GM12878 (cell line): Measurements from ENCODE around the gene CFL2. TPM values are rescaled to one million over a fixed set of nuclear protein-coding genes. Genes with fewer than 3 reads are reported as not detected.
A peak's percentile ranks its signal among the peaks of the same experiment; 100 is the strongest.

Source experiments
- ATAC-seq: fragments of 200-7000 bp; cut with Tn5 transposase; 3 replicates; pipeline ENCODE4 v1.9.1; 2020; ENCODE audit warnings: mild to moderate bottlenecking, moderate library complexity
- BruUV-seq: library from RNA; stranded (reverse); fragments of 400-500 nt; replicated peaks from 2 replicates; lab custom pipeline; 2021; lab: Mats Ljungman, UMichigan
- CTCF ChIA-PET: fragments of 300-600 bp; sonication (Branson Sonifier 250); formaldehyde crosslinking; extraction: SDS; loops from one replicate; lab custom pipeline; 2021; ENCODE audit warnings: inconsistent platforms; lab: Yijun Ruan, JAX
- POLR2A ChIA-PET: fragments of 350-600 bp; formaldehyde crosslinking; extraction: SDS; loops from one replicate; lab custom pipeline; 2021; ENCODE audit warnings: inconsistent platforms; lab: Charles Lee
- RAD21 ChIA-PET: fragments of 300-600 bp; sonication (Branson Sonifier 250); formaldehyde crosslinking; loops from one replicate; lab custom pipeline; 2023; ENCODE audit warnings: antibody characterized with exemption; ENCODE audit not compliant: unreplicated experiment; lab: Charles Lee
- SMC1A ChIA-PET: fragments of 300-600 bp; sonication (Branson Sonifier 250); formaldehyde crosslinking; loops from one replicate; lab custom pipeline; 2023; ENCODE audit not compliant: unreplicated experiment, uncharacterized antibody; lab: Charles Lee
- DNase-seq: peaks from one replicate; pipeline ENCODE4 v3.0.0-alpha.2; 2011; ENCODE audit warnings: low read depth, low spot score
- FAIRE-seq: peaks from 3 replicates; lab custom pipeline; 2011; peaks lifted over from hg19 to GRCh38; lab: Jason Lieb, UNC
- H2AFZ ChIP-seq: 2 replicates; pipeline ENCODE4 v1.6.0; 2011; ENCODE audit warnings: low read depth, low read length, control low read depth; ENCODE audit not compliant: control insufficient read depth
- H3K27ac ChIP-seq: 2 replicates; pipeline ENCODE4 v1.5.1; 2011; ENCODE audit warnings: control low read depth; ENCODE audit not compliant: control insufficient read depth, insufficient read depth
- H3K27me3 ChIP-seq, 2 experiments: replicated peaks in 1 of 2; 2 replicates each; pipeline versions ENCODE4 v1.6.0 to v1.6.1; 2011; ENCODE audit warnings: low read length in 1 of 2; ENCODE audit not compliant: control insufficient read depth in 2 of 2, insufficient read depth in 2 of 2
- H3K36me3 ChIP-seq, 2 experiments: 2 replicates each; pipeline ENCODE4 v1.5.1; 2011; ENCODE audit warnings: low read length in 1 of 2; ENCODE audit not compliant: control insufficient read depth in 2 of 2, insufficient read depth in 2 of 2
- H3K4me1 ChIP-seq: 2 replicates; pipeline ENCODE4 v1.6.1; 2011; ENCODE audit warnings: mild to moderate bottlenecking, low read length, moderate library complexity, mixed read lengths; ENCODE audit not compliant: control insufficient read depth, insufficient read depth
- H3K4me2 ChIP-seq: 2 replicates; pipeline ENCODE4 v1.6.0; 2011; ENCODE audit warnings: control low read depth; ENCODE audit not compliant: control insufficient read depth, insufficient read depth
- H3K4me3 ChIP-seq: fragments of 200-600 bp; sonication (generic); 2 replicates; pipeline ENCODE4 v1.5.1; 2016
- H3K79me2 ChIP-seq: 2 replicates; pipeline ENCODE4 v1.6.0; 2011; ENCODE audit warnings: low read length; ENCODE audit not compliant: control insufficient read depth, insufficient read depth
- H3K9ac ChIP-seq: 2 replicates; pipeline ENCODE4 v1.8.0; 2011; ENCODE audit warnings: low read length, control low read depth, mixed read lengths; ENCODE audit not compliant: control insufficient read depth, insufficient read depth
- H3K9me3 ChIP-seq: replicated peaks from 3 replicates; pipeline ENCODE4 v1.5.1; 2011; ENCODE audit warnings: mild to moderate bottlenecking, low read length; ENCODE audit not compliant: control insufficient read depth, insufficient read depth
- H4K20me1 ChIP-seq: 2 replicates; pipeline ENCODE4 v1.6.0; 2011; ENCODE audit not compliant: control insufficient read depth, insufficient read depth
- BHLHE40 ChIP-seq, 2 experiments: fragments of 450-650 bp in 1 of 2; IDR thresholded peaks; 2 replicates each; pipeline ENCODE4 v1.6.1; 2011 to 2017; ENCODE audit warnings: low read depth in 2 of 2, borderline replicate concordance in 1 of 2, improper control_type of control experiment in 1 of 2, low read length in 1 of 2, mild to moderate bottlenecking in 1 of 2
- CHD4 ChIP-seq: fragments of 200-600 bp; sonication (generic); IDR thresholded peaks from 2 replicates; pipeline ENCODE4 v1.6.1; 2016; ENCODE audit warnings: mild to moderate bottlenecking
- EGR1 ChIP-seq, 2 experiments: IDR thresholded peaks; 1 replicate in 1 of 2; 2 replicates in 1 of 2; pipeline ENCODE4 v1.6.1; 2011 to 2012; ENCODE audit warnings: low read depth in 2 of 2, low read length in 2 of 2, borderline replicate concordance in 1 of 2, mild to moderate bottlenecking in 1 of 2, moderate library complexity in 1 of 2
- NRF1 ChIP-seq: conservative IDR thresholded peaks from 2 replicates; pipeline ENCODE4 v1.6.1; 2011; ENCODE audit warnings: mild to moderate bottlenecking, low read depth, low read length, improper control_type of control experiment
- PAX5 ChIP-seq: IDR thresholded peaks from 2 replicates; pipeline ENCODE4 v1.6.1; 2011; ENCODE audit warnings: low read depth, low read length, borderline replicate concordance
- PML ChIP-seq: IDR thresholded peaks from 2 replicates; pipeline ENCODE4 v1.6.1; 2012; ENCODE audit warnings: low read length, inconsistent platforms
- SMC3 ChIP-seq: IDR thresholded peaks from 2 replicates; pipeline ENCODE4 v1.6.1; 2011; ENCODE audit warnings: low read length, improper control_type of control experiment, borderline replicate concordance
- TCF3 ChIP-seq: IDR thresholded peaks from 2 replicates; pipeline ENCODE4 v1.6.1; 2012; ENCODE audit warnings: low read depth, mild to moderate bottlenecking, low read length, borderline replicate concordance; ENCODE audit not compliant: insufficient read depth
- ZNF274 ChIP-seq: IDR thresholded peaks from one replicate; pipeline ENCODE4 v1.8.0; 2011; ENCODE audit not compliant: insufficient read length, insufficient read depth
- ZNF592 ChIP-seq: fragments of 450-650 bp; IDR thresholded peaks from 2 replicates; pipeline ENCODE4 v1.6.1; 2017; ENCODE audit warnings: mild to moderate bottlenecking, moderate library complexity
- ZNF622 ChIP-seq: fragments of 450-650 bp; IDR thresholded peaks from 2 replicates; pipeline ENCODE4 v1.6.1; 2017; ENCODE audit warnings: mild to moderate bottlenecking, inconsistent platforms
- WGBS: methylation state at CpG from one replicate; pipeline ENCODE4 v1.1.6; 2016; ENCODE audit warnings: low lambda C conversion rate; ENCODE audit not compliant: insufficient replicate concordance, insufficient coverage; ENCODE audit errors: missing lambda C conversion rate; 5-methylcytosine and 5-hydroxymethylcytosine counted together
- in situ Hi-C: fragments of 300-500 bp; cut with MboI; formaldehyde crosslinking; loops from 9 replicates; pipeline ENCODE4 v1.14.3; 2018; ENCODE audit warnings: mixed read lengths
- intact Hi-C: fragments of 100-400 bp; cut with micrococcal nuclease; formaldehyde crosslinking; loops from one replicate; pipeline ENCODE4 v1.14.2; 2022; ENCODE audit not compliant: unreplicated experiment
- polyA plus RNA-seq, 11 experiments: library from polyadenylated mRNA; depleted of rRNA in 4 of 11; unstranded in 6 of 11; stranded (reverse) in 5 of 11; fragments of >200 nt; fragmentation: Nextera tagmentation in 4 of 11; fragmentation: Illumina TruSeq in 1 of 11; extraction: Ambion mirVana in 4 of 11; extraction: Trizol in 1 of 11; gene quantifications; 1 replicate in 1 of 11; 2 replicates in 10 of 11; pipeline versions ENCODE4 v1.2.1 to v1.2.3, GENCODE V29; 2011 to 2016; ENCODE audit warnings: inconsistent platforms in 2 of 11, missing spikeins in 2 of 11, low read depth in 1 of 11
- total RNA-seq, 4 experiments: library from RNA; depleted of rRNA in 3 of 4; stranded (reverse); fragments of >200 nt in 3 of 4; fragmentation: Illumina TruSeq in 1 of 4; extraction: Trizol in 1 of 4; gene quantifications; 2 replicates each; pipeline versions ENCODE4 v1.2.1 to v1.2.3, GENCODE V29; 2013 to 2021
- TF ChIP-seq, protein P1 (sequence below): IDR thresholded peaks from 2 replicates; pipeline ENCODE4 v1.6.1; 2011; ENCODE audit warnings: mild to moderate bottlenecking, low read depth, low read length, moderate library complexity; ENCODE audit not compliant: insufficient replicate concordance

CFL2 gene
- total and polyA plus RNA-seq, 10 of the 15 experiments (the other 5 are each of a cell fraction or from before 2014, with no cell fraction given) = 4.7 to 13.4 (median 8.4) TPM

DNA sequence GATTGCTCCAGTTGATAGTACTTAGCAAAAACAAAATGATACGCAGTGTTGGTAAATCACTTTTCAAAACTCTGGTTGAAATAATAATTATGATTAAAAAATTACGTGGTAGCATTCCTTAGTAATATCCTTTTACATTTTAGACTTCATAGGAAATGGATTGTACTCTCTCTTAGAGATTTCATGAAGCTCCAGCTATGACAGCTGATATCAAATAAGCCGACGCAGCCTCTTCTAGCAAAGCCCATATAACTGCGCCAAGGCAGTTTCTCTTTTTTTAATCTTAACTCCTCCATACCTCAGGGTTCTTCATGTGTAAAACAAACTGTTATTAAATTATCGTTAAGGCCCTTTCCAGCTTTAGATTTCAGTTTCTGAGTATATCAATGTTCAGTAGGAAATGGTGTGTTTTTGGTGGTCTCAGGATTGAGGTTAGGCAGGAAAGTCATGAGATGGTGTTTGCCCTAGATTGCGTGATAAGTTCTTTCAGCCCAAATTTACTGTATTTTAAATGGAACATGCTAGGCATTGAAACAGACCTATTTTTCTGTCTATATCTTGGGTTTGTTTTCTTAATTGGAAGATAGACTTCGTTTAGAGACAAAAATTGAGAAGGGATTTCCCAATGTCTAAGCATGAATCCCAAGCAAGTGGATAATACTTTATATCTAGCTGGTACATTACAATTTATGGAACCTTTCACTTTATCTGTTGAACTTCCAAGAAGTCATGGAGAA is 902 bp upstream of the CFL2 start (continued):
- no peak for TF ChIP-seq BHLHE40 (IDR thresholded peaks at IDR 0.05; ENCODE audit: borderline replicate concordance in 1 of 2, low read depth in 2 of 2, low read length in 1 of 2)
- no peak for TF ChIP-seq EGR1 (IDR thresholded peaks at IDR 0.05; ENCODE audit: borderline replicate concordance in 1 of 2, low read depth in 2 of 2, low read length in 2 of 2)
- no peak for TF ChIP-seq CHD4
- TF ChIP-seq NRF1 = no peak

DNA sequence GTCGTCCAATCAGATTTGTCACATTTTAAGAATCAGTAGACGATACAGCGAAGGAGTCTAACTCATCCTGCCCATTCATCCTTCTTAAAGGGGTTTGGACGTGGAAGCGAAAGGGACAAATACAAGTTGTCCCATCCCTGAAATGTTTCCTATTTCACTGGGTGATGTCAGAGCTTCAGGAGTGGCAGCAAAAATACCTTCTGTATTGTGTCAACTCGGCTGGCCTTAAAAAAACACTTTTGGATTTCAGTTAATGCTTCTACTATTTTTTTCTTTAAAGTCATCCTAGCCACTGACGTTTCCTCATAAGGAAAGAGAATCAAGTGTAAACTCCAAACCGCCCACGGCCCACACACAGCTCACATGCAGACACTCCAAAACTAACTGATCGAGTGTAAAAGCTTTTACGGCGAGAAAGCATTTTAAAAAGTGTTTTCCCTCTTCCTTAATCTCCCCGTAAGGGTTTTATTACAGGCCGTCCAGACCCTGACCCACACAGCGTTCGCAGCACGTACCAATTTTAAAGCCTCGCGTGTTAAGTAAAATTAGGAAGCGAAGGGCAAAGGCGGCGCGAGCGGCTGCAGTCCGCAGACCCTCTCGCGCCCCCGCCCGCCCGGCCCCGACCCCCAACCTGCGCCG is 593 bp downstream of the CFL2 start:
- Histone ChIP-seq H4K20me1 (no peaks in the 10 kb centered on the region), H3K4me3 (peak overlapping the region; percentile 88), H3K79me2 (peaks cover 40% of the 10 kb centered on the region), H2AFZ (peak overlapping the region; percentile 75), H3K36me3 (peaks cover 0 to 7% of the 10 kb centered on the region in 2 experiments; a peak in 1 of 4 replicates), H3K9ac (peak overlapping the region; percentile 90), H3K27ac (peak overlapping the region; percentile 85), H3K4me1 (peaks cover 16% of the 10 kb centered on the region), H3K4me2 (peak overlapping the region; percentile 61), H3K27me3 (no peaks in the 10 kb centered on the region), H3K9me3 (no peaks in the 10 kb centered on the region)
- WGBS = under 1% methylated on average over 24 of the region's 33 CpGs
- ChIA-PET RAD21 (interaction anchor here (0.8 kb wide), 1 partner anchor 332 kb away, joined by 3 read pairs; the partner anchor contains the start of gene FAM177A1), POLR2A (interaction anchor here (1.0 to 1.1 kb wide), 2 partner anchors 10 to 14 kb away, joined by 3 to 4 read pairs; no protein-coding TSS in a partner anchor), CTCF (interaction anchor here (6.7 to 7.1 kb wide), 2 partner anchors 9 to 41 kb away, joined by 52 to 78 read pairs; no protein-coding TSS in a partner anchor), SMC1A (interaction anchor here (2.1 to 7.8 kb wide), 2 partner anchors 9 to 13 kb away, joined by 10 to 43 read pairs; no protein-coding TSS in a partner anchor)
- no peak for DNase-seq
- FAIRE-seq = no peak
- peak; percentile 16 for ATAC-seq
- intact Hi-C loops (no loop called here), in situ Hi-C loops (no loop called here)
- BruUV-seq = no TSS peak
- TF ChIP-seq EGR1 (IDR thresholded peaks at IDR 0.05; ENCODE audit: borderline replicate concordance in 1 of 2, low read depth in 2 of 2, low read length in 2 of 2) (peak in 1 of 2 experiments; percentile 33; a peak in 1 of 3 replicates), PAX5 (no peak), TCF3 (no peak), ZNF592 (no peak), ZNF622 (no peak), ZNF274 (no peak), SMC3 (no peak), PML (peak; percentile 49; the same call in 1 of the 2 replicates)
- TF ChIP-seq, protein P1, sequence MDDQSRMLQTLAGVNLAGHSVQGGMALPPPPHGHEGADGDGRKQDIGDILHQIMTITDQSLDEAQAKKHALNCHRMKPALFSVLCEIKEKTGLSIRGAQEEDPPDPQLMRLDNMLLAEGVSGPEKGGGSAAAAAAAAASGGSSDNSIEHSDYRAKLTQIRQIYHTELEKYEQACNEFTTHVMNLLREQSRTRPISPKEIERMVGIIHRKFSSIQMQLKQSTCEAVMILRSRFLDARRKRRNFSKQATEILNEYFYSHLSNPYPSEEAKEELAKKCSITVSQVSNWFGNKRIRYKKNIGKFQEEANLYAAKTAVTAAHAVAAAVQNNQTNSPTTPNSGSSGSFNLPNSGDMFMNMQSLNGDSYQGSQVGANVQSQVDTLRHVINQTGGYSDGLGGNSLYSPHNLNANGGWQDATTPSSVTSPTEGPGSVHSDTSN = no peak
